ENCODE measurements around the gene PROSER3.

GRCh38 chr19:35780058-35780457 lies 22.1 kb downstream of the PROSER3 start:
- no peak for TF ChIP-seq CTCF (IDR thresholded peaks at IDR 0.05; ENCODE audit: extremely low read depth in 1 of 2, insufficient read depth in 1 of 2, low read depth in 1 of 2, low read length in 2 of 2)
- TF ChIP-seq POLR2AphosphoS5 (IDR thresholded peaks at IDR 0.05; ENCODE audit: insufficient read depth, low read depth, low read length), result no peak
